Forelimb muscle (tissue), 1 donor: ENCODE data around the gene REXO5. TPM values are rescaled to one million over a fixed set of nuclear protein-coding genes. Genes with fewer than 3 reads are reported as not detected.
"Not testable (repeated sequence)": the region's sequence is repeated elsewhere in the genome, so short reads cannot be mapped to it uniquely, and the experiment has no call there.

Source experiments
- DNase-seq: peaks from one replicate; pipeline ENCODE4 v3.0.0-alpha.2; 2013; ENCODE audit warnings: low read depth
- polyA plus RNA-seq: library from polyadenylated mRNA; unstranded; fragments of 120-200 nt; gene quantifications from one replicate; pipeline ENCODE4 v1.2.1, GENCODE V29; 2013; ENCODE audit not compliant: insufficient read length

Gene REXO5
- polyA plus RNA-seq, 1 donor: 5.7 TPM

DNA sequence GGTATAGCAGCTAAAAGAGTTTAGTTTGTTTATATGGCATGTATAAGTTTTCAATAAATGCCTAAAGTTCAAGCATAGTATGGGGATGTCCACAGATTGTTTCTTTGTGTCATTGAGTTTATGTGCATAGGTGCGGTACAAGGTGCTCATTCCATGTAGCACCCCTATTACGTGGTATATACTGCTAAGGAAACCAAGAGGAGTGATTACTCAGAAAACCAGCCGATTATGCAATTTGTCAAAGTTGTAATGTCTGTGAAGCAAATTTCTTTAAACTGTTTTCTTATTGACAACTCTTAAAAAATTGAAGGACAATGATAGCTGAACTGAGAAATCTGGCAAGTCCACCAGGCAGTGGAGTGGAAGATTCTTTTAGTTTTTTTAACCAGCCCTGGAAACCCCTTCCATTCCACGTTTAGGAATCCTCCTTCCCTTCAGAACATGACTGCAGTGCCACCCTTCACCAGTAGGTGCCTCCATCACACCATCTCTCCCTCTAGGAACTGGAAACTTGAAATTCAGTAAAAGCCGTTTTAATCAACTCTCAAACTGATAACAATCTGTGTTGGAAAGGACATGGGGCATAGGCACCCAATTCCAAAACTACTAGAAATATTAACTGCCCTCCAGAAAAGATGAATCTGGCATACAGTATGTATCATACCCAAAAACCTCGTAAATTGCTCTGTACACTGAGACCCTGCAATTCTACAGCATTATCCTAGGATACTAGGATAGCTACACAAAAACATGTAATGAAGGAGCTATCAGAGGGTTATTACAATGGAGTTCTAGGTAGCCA, 43.5 kb downstream of the REXO5 start:
- DNase-seq: peak; percentile 16

DNA sequence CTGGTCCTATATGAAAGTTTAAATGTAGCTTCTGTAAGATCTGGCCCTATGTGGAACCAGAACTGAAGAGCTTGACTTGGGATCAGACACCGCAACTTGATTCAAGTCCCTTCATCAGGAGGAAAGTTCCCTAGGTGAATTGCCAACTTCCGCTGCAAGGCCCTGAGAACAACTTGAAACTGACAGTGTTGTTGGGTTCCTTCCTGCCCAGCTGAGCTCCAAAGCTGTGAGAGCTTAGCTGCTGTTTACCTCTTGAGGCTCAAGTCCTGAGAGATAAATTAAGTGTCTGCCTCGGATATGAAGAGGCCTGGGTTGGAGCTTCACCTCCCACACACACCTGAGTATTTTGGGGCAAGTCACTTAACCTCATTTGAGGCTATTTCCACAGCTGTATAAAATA, 44.7 kb downstream of the REXO5 start:
- DNase-seq: no peak

DNA sequence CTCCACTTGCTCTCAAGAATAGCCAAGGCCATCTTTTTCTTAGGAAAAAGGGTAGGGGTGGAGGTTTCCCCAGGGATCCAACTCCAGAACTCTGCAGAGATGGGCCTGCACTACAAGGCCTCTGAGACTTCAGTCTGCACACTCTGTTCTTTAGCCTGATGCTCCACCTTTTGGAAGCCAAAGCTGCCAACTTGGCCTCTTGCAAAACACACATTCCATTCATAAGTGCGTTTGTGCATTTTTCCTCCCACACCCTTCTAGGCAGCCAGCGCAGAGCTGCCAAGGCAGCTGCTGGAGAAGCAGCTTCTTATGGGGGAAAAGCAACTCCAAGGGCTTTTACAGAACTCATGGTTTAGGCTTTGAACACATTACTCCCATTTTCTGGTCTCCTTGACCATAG, 45.3 kb downstream of the REXO5 start:
- peak; percentile 53 for DNase-seq

DNA sequence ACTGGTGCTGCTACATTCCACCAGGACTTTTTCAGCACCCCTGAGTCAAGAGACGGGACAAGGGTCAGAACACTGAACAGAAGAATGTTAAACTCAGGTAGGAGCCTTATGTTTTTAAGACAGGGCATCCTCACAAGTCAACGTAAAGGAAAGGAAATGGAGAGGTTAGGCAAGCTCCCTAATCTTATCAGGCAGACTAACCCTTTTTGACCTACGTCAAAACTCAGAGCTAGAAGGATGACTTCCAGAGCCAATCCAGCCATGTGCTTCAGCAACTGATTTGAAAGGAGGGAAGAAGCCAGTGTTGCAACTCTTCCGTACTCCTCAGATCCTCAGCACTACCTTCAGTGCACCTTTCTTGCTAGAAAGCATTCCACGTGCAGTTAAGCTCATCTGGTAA, 46.8 kb downstream of the REXO5 start:
- DNase-seq: no peak

DNA sequence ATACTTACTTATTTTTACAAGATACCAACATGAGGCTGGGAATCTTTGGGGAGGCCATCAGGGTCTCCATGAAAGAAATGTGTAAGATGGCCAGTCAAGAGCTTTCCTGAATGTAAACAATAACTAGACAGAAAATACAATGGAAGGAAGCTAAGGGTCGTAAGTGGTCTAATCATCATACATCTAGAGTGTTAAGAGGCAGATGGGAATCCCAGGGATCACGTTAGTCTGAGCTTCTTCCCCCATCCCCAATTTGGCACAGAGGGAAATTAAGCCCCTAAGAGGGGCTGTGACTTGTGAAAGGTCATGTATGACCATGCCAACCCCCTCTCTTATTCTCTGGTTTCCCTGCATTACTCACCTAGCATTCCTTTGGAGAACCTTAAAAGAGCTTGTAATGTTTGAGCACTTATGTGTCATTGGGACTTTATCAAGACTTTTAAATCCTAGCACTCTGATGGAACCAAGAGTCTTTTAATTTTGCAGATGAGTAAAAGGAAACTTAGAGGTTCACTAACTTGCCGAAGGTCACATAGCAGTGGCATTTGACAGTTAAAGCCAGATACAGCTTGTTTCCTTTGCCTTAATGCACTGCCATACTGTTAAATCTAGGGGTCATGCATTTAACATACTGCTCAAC, 47.8 kb downstream of the REXO5 start:
- DNase-seq: no peak

DNA sequence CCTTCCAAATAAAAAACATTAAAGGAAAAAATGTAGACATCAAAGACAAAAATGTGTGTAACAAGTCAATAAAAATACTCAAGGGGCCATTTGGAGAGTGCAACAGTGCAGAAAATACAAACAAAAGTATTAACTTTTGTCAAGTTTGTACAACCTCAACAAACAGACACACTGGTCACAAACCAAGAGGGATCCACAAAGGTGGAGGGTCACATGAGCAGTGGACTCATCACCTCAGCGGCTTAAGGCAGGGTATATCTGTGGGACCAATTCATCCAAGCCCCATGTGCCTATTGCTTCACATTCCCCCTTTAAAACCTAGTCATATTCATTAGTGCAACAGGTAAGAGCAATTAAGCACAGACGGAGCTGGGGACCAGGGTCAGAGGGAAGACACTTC, 48.6 kb downstream of the REXO5 start:
- no peak for DNase-seq

DNA sequence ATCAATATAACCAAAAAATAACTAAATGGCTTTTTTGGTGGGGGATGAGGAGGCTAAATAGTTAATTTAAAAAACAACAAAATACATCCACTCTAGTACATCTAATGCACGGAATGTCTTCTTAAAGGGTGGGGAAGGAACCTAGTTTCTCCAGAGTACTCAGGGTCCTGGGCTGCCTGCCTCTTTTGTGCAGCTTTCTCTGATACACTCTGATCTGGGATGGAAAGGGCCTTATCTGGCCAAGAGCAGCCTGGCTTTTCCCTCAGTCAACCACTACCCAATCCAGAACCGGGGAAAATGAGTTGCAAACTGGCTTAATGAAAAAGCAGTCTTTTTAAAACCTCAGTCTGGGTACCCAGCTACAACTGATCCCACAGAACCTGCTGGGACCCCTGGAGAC, 51.0 kb downstream of the REXO5 start:
- no peak for DNase-seq

DNA sequence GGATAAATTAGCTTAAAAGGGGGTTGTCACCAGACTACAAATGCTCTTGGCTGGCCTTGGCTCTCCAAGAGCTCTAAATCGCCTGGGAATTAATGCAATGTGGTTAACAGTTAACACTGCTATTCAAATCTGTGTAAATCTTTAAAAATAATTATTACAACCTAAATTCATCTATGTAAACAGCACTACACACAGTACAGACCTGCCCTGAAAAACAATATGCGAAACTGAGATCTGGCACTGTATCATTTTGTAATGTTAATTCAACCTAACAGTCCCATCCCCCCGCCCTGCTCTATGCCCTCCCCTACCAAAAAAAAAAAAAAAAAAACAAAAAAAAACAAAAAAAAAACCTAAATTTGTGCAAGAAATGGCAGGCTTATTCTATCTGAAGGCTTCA, 52.9 kb downstream of the REXO5 start:
- DNase-seq: no peak

DNA sequence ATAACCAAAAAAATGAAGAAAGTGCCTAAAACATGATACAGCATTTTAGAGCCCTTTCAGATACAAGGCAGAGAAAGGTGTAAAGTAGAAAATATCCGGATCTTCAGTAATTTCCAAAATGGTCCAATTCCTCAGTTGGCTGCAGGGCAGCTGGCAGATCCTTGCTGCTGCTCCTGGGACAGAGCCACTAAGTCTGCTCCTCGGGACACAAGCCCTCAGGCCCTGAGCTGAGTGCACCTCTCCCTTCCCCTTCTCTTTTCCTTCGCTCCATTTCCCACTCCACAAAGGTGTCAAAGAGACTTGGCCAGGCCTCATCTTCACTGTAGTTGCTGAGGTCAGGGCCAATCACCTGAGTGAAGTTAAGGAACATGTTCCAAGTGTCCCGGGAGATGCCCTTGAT, 53.4 kb downstream of the REXO5 start:
- DNase-seq: no peak

DNA sequence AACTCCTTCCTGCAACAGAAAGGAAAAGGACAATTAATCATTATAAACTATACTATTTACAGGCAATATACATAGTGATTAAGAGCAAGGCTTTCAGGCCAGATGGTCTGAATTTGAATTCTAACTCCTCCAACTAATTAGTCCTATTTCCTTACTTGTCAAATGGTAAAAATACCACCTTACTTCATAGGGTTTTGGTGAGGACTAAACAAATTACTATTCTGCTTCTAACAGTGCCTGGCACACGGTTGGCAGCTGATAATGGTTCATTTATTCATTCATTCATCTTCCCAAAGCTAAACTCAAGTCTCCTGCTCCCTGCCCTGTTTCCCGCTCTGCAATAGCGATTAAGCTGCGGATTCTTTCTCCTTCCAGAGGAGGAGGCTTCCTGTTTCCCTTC, 54.0 kb downstream of the REXO5 start:
- DNase-seq: no peak

DNA sequence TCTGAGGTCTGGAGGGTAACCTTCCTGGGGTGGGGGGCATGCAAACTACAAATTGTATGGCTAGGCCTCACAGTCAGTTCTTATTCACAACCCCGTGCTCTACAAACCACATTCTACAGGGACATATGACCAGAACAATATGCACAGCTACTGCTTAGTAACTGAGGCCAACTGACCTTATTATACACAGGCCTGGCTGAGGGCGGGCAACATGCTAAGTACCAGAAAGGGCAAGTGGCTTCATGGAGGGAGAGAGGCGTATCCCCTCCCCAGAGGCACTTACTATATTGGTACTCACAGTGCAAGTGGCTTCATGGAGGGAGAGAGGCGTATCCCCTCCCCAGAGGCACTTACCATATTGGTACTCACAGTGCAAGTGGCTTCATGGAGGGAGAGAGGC, 54.7 kb downstream of the REXO5 start:
- DNase-seq: not testable (repeated sequence)

DNA sequence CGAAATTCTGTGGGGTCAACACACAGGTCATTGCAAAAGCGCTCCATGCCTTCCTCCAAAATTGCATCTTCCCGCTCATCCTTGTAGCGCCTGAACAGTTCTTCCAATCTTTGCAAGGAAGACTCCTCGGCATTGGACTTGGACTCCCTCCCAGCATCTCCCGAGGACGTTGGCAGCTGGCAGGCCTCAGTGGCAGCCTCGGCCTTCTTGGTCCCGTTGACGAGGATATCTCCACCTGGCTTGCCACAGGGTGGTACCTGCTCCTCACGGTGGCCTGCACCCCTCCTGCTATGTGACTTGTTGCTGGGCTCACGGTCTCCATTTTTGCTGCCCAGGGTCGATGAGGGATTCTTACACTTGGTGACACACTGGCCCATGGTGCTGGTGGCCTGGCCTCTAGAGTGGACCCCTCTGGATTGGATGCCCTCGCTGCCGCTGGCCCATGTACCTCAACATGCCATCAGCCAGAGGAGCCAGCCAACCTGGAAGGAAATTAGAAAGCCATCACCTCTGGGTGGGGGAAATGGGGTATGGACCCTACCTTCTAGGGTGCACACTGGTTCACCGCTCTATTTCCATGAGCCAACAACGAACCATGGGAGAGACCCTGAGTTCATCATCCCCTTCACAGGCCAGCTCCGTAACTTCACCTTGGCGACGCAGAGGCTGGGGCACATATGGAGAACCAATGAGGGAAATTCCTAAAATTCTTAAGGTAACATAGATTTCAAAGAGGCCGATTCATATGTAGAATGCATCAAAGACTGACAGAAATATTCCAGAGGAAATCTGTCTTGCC, 56.0 kb downstream of the REXO5 start:
- no peak for DNase-seq

DNA sequence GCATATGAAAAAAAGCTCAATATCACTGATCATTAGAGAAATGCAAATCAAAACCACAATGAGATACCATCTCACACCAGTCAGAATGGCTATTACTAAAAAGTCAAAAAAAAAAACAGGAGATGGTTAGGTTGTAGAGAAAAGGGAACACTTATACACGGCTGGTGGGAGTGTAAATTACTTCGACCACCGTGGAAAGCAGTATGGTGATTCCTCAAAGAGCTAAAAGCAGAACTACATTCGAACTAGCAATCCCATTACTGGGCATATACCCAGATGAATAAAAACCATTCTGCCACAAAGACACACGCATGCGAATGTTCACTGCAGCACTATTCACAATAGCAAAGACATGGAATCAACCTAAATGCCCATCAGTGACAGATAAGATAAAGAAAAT, 58.0 kb downstream of the REXO5 start:
- DNase-seq: not testable (repeated sequence)

DNA sequence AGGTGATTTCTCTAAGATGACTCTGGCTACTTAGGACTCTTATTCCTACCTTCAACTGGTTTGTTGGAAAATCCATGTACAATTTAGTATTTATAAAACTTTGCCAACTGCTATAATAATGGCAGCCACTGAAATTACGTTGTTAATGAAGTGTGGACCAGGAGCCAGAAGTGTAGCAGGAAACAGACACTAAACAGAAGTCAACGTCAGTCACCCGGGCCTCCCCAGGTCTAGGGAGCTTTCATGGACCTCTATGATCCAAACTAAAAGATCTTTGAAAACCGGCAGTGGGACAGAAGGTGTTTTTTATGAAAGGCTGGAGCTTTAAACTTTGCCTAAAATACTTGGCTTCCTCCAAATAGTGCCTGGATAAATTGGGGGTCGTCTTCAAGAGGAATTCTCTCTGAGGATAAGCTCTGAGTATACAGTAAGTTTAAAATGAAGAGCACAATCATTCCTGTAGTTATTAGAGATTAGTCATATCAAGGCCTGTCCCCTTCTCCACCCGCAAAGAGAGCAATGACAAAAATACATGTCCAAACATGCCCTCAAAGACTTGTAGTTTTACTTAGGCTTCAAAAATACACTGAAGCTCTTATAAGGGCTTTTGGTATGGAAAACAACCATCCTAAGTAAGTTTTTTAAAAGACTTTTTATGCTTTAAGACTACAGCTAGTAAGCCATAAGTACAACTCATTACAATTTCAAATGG, 59.2 kb downstream of the REXO5 start:
- no peak for DNase-seq

DNA sequence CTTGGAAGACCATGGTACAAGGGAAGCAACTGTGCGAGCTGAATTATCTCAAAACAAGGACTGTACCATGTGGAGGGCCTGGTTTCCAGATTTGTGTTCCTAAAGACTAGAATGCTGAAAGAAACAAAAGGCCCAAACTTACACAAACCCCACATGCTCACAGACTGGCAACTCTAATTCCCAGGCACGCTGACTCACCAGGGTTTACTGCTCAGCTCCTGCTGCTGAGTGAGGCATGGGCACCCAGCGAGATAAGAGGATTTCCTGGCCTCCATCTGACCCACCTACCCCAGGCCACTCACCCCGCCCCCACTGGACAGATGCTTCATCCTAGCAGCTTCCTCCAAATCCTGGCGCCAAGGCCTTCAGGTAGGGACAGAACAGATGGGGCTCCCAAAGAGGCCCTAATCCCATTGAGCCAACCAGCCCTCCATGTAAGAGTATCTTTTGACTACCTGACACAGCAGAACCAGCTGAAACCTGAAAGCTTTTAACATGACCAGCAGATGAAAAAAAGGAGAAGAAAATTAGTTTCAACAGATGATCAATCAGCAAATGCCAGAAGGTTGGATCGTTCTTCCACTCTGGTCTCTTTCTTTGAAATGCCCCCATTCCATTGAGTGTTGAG, 59.9 kb downstream of the REXO5 start:
- no peak for DNase-seq

DNA sequence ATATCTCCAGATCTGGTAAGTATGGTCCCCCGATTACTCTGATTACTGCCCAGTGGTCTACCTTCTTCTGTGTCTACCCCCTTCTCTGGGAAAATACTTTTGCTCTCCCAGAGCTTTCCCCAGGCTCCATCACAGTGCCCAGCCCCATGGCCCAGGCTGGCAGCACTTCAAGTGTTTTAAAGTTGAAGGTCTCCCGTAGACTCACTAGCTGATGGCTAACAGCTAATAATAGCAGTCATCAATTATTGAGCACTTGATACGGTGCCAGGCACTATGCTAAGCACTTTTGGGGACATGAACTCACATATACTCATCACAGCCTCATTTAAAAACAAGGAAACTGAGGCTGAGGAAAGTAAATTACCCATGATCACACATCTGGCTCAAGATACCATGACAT, 60.5 kb downstream of the REXO5 start:
- no peak for DNase-seq

DNA sequence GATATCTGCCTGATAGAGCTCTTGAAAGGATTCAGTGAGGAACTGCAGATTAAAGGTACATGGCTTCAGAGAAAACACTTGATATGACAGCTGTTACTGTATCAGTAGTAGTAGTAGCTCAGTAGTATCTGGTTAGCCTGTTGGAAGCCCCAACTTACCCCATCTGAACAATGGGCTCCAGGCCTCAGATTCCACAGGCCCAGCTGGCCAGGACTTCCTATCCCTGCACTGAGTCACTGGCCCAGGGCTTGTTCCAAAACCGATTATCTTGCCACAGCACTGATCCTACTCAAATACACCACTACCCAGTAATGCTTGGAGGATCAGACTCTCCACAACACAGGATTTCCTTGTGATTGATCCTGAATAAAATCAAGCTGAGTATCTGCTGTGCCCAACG, 61.3 kb downstream of the REXO5 start:
- DNase-seq: no peak

DNA sequence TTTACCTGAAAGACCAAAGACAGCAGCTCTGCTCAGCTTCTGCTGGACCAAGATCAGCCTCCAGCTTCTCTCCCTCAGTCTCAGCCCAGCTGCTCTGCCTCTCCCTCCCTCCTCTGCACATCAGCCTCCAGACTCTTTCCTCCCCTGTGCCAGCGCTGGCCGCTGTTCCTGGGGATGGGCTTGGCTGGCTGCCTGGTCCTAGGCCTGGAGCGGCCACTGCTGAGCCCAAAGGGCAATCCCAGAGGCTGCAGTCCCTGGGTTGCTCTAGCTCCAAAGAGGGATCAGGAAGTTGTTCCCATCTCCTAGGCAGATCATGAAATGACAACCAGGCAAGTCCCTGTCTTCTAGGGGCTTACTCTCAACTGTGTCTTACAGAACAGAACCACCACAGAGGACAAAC, 62.6 kb downstream of the REXO5 start:
- DNase-seq: peak; percentile 8

DNA sequence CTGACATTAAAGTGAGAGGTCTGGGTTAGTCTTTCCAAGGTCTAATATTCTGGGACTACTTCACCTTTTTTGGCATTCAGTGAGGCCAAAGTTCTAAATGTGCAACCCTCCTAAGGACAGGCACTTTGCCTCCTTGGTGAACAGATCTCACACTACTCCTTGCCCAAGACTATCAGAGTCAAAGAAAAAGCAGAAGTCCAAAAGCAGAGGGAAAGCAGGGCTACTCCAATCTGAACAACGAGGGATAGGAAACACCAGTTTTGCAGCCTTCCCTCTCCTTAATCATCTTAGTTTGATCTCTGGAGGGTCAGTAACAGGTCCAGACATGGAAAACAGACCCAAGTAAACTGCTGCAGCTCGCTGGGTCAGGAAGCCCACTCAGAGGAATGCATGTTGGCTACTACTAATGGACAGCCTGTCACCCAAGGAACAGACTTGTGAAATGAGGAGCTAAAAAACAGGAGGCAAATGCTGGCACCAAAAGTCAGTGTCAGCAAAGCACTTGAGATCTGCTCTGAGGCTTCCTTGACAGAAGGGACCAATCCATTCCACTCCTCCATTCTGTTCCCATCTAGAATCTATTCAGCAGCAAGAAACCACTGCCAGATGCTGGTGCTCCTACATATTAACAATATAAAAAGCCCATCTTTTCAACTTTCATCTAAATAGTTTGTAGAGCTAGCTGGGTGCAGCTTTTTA, 63.9 kb downstream of the REXO5 start:
- no peak for DNase-seq

DNA sequence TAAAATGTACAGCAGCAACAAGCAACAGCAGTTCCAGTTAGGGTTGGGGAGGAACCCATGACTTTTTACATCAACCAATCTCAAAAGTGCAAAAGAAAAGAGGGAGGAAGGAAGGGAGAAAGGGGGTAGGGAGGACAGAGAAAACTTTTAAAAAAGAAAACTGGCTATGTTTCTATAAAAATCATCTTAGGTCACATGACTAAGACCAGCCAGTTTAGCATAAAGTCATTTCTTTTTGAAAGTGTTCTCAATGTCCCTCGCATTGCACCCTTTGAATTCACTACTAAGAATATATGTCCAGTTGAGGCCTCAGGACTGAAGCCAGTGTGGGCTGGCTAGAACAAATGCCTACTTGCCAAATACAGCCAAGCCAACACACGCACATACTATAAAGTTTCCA, 64.9 kb downstream of the REXO5 start:
- no peak for DNase-seq
